Measurements from ENCODE around the gene AGMO. TPM values are rescaled to one million over a fixed set of nuclear protein-coding genes. Genes with fewer than 3 reads are reported as not detected.

The AGMO gene
- total RNA-seq, 1 donor from 2014 or later = not detected

- TF ChIP-seq, protein P1, sequence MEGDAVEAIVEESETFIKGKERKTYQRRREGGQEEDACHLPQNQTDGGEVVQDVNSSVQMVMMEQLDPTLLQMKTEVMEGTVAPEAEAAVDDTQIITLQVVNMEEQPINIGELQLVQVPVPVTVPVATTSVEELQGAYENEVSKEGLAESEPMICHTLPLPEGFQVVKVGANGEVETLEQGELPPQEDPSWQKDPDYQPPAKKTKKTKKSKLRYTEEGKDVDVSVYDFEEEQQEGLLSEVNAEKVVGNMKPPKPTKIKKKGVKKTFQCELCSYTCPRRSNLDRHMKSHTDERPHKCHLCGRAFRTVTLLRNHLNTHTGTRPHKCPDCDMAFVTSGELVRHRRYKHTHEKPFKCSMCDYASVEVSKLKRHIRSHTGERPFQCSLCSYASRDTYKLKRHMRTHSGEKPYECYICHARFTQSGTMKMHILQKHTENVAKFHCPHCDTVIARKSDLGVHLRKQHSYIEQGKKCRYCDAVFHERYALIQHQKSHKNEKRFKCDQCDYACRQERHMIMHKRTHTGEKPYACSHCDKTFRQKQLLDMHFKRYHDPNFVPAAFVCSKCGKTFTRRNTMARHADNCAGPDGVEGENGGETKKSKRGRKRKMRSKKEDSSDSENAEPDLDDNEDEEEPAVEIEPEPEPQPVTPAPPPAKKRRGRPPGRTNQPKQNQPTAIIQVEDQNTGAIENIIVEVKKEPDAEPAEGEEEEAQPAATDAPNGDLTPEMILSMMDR (conservative IDR thresholded peaks at IDR 0.05; ENCODE audit: low read depth, low read length) = no peak
- no peak overlapping the region for H3K4me3 ChIP-seq (ENCODE audit: low read depth, low read length)
- no peak for DNase-seq (ENCODE audit: low read depth)
Observed at GRCh38 chr7:15470825-15471668, 90.8 kb downstream of the AGMO start.

GRCh38 chr7:15464667-15465121, 97.1 kb downstream of the AGMO start:
- DNase-seq (ENCODE audit: low read depth) = no peak
- H3K4me3 ChIP-seq (ENCODE audit: low read depth, low read length) = no peak overlapping the region
- TF ChIP-seq, protein P1 (conservative IDR thresholded peaks at IDR 0.05; ENCODE audit: low read depth, low read length) = no peak

GRCh38 chr7:15463801-15464666, 97.8 kb downstream of the AGMO start:
- no peak overlapping the region for H3K4me3 ChIP-seq (ENCODE audit: low read depth, low read length)
- no peak for DNase-seq (ENCODE audit: low read depth)
- TF ChIP-seq, protein P1 (conservative IDR thresholded peaks at IDR 0.05; ENCODE audit: low read depth, low read length) = no peak

- no peak overlapping the region for H3K4me3 ChIP-seq (ENCODE audit: low read depth, low read length)
- DNase-seq (ENCODE audit: low read depth) = no peak
- TF ChIP-seq, protein P1 (conservative IDR thresholded peaks at IDR 0.05; ENCODE audit: low read depth, low read length) = no peak
Observed at GRCh38 chr7:15462721-15463389, 99.0 kb downstream of the AGMO start.

- TF ChIP-seq, protein P1 (conservative IDR thresholded peaks at IDR 0.05; ENCODE audit: low read depth, low read length) = no peak
- DNase-seq (ENCODE audit: low read depth) = peak; percentile 20
Observed at GRCh38 chr7:15461576-15461975, 100.2 kb downstream of the AGMO start.

DNA sequence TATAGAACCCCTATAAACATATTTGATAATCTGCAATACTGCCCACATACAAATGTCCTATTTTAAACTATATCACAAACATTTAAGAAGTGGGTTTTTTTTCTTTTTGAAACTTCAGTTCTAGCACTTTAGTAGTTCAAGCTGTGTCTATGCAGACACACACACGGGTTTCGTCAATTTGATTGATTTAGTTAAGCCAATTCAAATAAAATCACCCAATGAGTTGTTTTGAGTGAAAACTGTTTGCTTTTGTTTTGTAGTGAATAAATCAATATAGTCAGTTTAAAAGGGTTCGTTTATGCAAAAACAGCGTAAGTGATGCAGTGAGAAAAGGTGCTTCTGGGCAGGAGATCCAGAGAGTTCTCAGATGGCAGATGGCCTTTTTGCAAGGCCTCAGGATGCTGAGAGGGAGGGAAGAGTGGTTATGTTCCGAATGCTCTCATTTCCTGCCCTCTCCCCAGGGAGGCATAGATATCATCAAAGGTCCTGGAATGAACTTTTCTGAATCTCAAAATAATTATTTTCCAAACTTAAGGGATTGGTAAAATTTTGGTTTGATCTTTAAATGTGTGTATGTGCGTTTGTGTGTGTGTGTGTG, 102.7 kb downstream of the AGMO start:
- no peak overlapping the region for H3K4me3 ChIP-seq (ENCODE audit: low read depth, low read length)
- TF ChIP-seq, protein P1 (conservative IDR thresholded peaks at IDR 0.05; ENCODE audit: low read depth, low read length) = no peak
- no peak for DNase-seq (ENCODE audit: low read depth)

More at GRCh38 chr7:15461576-15461975, 100.2 kb downstream of the AGMO start:
- H3K4me3 ChIP-seq (ENCODE audit: low read depth, low read length) = no peak overlapping the region
